ENCODE measurements around the gene TMEM72. TPM values are rescaled to one million over a fixed set of nuclear protein-coding genes. Genes with fewer than 3 reads are reported as not detected.

The TMEM72 gene
- total RNA-seq, 1 experiment from 2014 or later: not detected

DNA sequence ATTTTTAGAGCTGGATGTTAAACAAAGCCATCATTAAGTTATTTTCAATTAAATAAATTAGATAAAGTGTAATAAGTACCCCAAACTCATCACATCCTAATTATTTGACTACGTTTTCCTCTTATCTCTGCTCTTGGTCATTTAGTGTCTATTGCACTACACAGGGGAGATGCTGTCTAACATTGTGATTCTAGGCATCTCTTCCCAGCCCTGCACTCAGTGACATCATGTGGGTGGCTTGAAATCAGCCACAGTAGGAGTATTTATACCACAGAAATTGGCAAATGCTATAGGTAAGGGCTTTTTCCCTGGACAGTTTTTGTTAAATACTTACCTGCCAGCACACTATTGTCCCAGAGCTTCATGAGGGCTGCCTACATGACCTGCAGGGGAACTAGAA, 21.3 kb upstream of the TMEM72 start:
- DNase-seq (ENCODE audit: low read depth): no peak

DNA sequence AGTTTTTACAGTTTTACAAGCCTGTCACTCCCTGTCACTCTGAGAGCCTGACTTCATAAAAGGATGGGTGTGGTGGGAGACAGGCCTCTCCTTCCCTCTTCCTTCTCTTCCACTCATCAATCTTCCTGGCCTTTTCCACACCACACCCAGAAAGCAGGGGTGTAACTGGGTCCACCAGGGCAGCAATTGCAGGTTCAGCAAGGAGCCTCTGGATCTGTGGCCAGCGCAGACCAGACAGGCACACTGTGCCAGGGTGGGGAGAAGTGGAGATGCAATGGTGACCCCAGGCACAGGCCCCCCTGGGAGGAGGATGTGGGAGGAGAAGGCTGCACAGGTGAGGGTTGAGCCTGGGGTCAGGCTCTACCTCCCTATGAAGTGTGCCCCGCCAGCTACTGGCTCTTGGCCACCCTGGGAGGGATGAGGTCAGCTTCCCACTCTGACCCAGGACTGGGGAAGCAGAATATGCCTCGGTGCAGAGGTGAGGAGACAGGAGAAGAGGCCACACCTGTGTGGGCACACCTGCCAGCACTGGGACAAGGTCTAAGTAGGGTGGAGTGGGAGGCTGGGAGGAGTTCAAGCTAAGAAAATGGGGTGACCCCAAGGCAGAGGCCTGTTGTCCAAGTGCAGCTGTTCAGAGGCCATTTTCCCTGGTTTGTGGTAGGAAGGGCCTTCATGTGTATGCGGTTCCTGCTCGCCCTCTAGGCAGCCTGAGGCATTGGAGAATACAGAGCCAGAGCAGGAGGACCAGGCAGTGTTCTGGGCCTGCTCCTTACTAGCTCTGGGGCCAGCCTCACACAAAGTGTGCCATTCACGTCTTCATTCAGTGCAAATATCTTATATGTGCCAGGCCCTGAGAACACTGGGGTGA, 20.2 kb upstream of the TMEM72 start:
- no peak for DNase-seq (ENCODE audit: low read depth)

DNA sequence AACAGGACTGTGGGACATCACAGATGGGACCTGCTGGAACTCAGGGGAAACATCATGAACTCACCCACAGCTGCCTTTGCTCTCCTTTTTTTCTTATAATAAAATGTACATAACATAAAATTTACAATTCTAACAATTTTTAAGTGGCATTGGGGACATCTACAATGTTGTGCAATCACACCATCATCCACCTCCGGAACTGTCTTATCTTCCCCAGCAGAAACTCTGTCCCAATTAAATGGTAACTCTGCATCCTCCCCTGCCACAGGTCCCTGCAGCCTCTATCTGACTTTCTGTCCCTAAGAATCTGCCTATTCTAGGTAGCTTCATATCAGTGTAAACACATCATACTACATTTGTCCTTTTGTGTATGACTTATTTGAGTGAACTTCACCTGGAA, 19.4 kb upstream of the TMEM72 start:
- no peak for DNase-seq (ENCODE audit: low read depth)

DNA sequence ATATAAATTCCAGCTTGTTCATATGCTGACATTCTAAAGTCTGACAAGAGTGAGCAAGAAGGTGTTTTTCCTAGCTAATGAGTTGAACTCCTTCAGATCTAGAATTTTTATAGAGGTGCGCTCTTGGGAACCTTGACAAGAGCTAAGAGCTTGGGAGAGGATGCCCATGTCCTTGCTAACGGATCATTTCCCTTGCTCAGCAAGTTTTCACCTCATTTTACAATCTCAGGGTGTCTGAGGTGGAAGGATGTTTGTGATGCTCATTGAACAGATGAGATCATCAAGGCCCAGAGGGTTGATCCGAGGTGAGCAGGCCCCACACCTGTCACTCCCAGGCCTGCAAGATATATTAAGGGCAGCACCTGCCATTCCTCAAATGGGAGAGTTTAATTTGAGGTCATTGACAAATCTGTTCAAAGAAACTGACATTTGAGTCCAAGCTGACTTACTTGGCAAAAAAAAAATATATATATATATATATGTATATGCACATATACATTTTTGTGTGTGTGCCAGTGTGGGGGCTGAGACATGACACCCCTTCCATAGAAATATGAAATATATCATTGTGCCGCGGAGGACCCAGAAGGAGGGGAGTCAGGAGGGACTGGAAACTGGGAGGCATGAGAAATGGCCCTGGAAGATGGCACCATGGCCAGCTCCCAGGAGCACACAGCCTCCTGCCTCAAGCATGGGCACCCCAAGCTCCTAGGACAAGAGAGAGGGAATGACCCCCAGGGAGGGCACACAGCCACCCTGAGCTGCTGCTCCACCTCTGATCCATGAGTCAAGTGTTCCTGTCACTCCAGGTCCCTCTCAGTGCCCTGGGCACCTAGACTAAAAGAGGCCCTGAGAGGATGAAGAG, 17.3 kb upstream of the TMEM72 start:
- no peak for DNase-seq (ENCODE audit: low read depth)

DNA sequence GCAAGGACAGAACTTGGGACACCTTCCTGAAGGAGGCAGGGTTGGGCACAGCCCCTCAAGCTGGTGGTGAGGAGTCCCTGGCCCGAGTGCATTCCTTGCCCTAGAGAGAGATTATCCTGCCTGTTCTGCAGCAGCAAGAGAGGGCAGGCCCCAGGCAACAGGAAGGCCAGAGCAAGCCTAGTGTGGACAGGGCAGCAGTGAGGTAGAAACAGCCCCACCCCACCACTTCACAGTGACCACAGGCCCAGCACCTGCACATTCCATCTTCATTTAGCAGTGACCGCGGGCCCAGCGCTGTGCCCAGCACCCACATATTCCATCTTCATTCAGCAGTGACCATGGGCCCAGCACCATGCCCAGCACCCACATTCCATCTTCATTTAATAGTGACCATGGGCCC, 16.4 kb upstream of the TMEM72 start:
- no peak for DNase-seq (ENCODE audit: low read depth)

DNA sequence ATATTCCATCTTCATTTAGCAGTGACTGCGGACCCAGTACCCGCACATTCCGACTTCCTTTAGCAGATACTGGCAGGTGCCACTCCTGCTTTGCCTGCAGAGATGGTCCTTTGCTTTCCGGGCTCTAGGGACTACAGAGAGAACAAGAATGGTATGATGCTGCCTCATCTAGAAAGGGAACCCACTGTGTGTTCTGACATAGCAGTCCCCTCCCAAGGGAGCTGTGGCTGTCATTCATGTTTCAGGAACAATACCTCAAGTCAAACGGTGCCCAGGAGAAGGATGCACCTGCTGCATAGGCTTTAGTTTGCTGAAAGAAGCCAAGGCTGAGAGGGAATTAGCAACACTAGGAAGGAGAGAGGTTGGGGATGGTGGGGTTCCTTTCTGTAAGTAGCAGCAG, 15.9 kb upstream of the TMEM72 start:
- DNase-seq (ENCODE audit: low read depth): no peak

DNA sequence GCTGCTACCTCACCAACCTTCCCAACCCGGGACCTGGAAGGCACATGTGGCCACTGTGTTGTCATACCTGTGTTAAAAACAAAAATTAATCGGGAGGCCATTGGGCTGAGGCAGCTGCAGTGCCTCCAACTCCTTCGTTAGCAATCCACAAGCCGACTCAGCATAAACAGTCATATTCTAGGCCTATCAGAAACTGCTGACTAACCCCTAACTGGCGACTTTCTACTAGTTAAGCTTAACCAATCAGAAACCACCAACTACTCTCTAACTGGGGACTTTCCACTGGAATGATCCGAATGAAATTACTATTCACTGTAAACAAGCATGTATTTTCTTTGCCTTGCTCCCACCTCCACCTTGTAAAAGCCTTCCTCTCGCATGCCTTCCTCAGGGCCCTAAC, 14.1 kb upstream of the TMEM72 start:
- DNase-seq (ENCODE audit: low read depth): no peak

DNA sequence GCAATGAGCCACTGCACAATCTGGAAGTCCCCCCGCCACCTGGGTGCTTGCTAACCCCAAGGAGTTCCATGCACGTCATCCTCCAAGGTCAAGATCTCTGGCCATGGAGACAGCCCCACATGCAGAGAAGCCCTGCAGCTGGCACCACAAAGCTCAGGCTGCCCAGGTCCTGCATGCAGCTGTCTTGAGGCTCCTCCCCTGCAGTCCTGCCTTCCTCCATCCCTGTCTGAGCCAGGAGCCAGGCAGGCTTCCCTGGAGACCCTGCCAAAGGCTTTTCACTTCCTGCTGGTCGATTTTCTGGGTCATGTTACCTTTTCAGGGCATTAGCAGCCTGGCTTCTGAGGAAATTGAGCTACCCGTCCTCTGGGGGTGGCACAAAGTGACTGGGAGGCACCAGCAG, 12.5 kb upstream of the TMEM72 start:
- no peak for DNase-seq (ENCODE audit: low read depth)

DNA sequence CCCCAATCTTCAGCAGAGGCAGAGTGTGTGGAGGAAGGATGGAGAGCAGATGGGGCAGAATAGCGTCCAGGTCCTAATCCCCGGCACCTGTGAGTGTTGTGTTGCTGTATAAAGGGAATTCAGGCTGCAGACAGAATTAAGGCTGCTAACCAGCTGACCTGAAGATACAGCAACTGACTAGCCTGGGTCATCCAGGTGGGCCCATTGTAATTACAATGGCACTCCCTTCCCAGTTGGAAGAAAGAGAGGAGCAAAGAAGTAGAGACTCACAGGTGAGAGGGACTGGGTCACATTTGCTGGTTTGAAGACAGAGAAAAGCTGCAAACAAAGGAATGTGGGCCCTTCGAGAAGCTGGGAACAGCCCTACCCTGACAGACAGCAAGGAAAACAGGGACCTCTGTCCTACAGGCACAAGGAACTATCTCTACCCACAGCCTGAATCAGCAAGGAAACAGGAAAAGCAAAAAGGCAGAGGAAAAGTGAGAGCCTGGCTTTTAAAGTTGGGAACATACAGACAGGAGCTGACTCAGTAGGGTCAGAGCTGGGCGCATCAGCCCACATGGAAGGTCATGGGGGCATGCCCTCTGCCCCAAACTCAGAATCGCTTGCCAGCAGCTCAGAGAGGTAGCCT, 11.6 kb upstream of the TMEM72 start:
- no peak for DNase-seq (ENCODE audit: low read depth)

DNA sequence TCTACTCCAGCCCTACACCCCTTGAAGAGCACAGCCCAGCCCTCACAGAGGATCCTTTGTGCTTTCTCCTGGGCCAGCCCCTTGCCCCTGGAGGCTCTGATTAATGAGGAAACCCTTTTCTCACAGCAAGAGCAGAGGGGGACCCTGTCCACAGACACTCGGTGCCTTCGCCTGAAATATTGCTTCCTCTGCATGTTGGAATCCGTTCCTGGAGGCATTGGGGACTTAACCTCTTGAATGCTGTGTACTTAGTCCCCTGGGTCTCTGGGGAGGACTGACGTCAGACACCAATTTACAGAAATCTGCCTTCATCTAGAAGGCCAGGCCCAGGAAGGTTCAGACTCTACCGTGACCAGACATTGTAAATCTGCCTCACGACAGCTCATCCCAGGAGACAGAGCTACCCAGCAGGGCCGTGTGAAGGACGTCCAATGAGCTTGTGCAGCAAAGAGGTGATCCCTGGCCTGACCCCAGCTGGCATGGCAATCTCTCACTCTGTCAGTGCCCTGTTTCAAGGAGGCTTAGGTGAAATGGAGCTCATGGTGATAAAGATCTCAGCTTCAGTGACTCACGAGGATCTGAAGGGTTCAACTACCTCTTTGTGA, 8.1 kb upstream of the TMEM72 start:
- peak; percentile 43 for DNase-seq (ENCODE audit: low read depth)

DNA sequence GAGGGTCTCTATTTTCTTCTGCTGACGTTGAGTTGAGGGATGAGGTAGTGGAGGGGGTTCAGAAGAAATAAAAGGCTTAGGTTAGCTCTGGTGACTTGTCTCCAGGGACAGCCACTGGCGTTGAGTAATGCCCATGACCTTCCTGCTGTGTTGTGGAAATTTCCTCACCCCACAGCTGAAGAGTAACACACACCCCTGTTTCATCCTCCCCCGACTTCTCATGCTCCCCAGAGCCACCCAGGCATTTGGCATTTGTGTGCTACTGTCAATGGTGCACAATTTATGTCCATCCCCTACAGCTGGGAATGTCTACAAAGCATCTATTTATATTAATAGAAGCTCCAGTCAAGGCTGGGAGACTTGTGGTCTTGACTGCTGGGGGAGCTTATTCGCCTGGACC, 4.7 kb upstream of the TMEM72 start:
- DNase-seq (ENCODE audit: low read depth): no peak

DNA sequence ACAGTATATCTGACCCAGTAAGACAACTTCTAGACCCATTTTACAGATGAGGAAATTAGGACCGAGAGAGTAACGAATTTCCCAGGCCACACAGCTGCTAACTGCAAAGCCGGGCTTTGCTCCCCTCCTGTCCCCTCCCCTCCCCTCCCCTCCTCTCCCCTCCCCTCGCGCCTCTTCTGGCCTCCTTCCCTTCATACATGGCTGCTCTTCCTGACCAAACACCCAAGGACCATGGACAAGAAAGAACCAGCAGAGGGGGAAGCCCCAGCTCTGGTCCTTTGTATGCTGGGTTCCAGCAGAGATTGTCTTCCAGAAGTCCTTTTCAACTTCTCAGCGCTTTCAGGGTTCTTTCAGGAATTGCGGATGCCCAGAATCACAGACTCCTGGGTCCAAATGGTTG, 3.6 kb upstream of the TMEM72 start:
- no peak for DNase-seq (ENCODE audit: low read depth)

DNA sequence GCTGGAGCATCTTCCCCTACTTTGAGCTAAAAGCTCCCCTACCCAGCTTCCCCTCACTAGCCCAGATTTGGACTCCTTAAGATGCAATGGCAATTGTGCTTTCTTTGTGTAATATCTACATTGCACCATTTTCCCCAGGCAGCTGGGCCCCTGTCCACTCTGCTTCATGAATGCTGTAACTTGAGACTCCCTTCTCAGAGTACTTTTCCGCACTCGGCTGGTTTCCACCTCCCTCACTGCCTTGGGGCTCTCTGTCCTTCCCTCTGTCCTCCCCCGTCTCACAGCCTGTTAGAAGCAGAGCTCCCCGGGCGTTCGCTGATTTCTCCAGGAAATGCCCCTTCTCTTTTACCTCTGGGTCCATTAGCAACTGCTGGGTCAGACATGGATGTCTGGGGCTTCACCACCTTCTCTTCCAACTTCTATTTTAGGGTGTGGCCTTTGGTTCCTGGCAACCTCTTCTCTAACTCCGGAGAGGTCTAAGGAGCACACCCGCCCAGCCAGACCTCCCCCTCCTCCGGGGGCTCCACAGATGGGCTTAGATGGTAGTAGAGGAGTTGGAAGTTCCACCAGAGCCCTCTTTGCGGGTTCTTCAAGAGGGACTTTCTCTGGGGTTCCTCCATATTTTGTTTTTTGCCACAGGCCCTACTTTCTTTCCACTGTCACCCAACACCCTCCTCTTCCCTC, 2.9 kb upstream of the TMEM72 start:
- peak; percentile 12 for DNase-seq (ENCODE audit: low read depth)

DNA sequence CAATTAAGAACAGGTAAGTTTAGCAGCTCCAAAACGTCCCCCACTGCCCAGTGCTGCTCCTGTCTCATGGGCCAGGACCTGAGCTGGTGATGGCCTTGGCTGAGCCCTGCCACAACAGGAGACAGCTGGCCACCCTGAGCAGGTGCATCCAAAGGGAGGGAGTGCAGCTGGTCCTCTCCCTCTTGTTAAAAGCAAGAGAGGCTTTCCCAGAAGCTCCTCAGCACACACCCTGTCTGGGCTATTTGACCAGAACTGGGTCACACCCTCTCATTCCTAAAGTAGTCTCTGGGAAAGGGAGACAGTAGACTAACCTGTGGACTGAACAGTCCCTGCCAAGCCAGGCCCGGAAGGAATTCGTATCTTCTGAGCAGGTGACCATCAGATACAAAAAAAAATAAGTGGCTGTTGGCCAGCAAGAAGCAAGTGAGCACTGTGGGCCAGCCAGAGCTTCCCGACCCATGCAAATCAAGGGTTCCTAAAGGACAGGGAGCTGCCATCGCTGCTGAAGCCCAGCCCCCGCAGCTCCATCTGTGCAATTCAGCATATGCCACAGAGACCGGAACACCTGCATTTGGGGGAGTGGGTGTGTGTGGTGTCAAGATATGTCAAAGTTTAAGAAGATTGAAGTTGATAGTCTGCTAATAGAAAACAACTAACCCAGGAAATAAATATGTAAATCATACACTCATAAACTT, 2.1 kb upstream of the TMEM72 start:
- no peak for DNase-seq (ENCODE audit: low read depth)

DNA sequence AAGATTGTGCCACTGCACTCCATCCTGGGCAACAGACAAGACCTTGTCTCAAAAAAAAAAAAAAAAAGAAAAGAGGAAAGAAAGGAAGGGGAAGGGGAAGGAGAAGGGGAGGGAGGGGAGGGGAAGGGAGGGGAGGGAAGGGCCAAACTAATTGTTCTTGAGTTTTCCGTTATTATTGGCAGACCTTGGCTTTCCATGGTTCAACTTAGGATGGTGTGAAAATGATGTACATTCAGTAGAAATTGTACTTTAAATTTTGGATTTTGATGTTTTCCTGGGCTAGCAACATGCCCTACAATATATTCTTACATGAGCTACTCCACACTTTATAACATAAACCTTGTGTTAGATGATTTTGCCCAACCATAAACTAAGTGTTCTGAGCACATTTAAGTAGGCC, 1.2 kb upstream of the TMEM72 start:
- no peak for DNase-seq (ENCODE audit: low read depth)

DNA sequence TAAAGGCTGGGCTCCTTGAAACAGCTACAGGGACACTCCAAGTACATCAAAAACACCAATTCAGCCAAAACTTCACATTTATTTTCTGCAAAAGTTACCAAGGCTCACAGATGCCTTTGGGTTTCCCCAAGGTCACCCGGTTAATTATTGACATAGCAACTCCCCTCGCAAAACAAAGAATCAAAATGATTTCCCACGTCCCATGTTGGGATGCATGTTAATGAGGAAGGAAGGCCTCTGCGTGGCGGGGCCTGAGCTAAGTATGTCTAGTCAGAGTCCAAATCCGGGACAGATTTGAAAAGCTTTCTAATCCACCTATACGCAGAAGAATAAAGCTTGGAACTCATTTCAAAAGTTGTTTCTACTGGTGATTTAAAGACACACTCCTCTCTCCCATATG, 535 bp upstream of the TMEM72 start:
- no peak for DNase-seq (ENCODE audit: low read depth)

DNA sequence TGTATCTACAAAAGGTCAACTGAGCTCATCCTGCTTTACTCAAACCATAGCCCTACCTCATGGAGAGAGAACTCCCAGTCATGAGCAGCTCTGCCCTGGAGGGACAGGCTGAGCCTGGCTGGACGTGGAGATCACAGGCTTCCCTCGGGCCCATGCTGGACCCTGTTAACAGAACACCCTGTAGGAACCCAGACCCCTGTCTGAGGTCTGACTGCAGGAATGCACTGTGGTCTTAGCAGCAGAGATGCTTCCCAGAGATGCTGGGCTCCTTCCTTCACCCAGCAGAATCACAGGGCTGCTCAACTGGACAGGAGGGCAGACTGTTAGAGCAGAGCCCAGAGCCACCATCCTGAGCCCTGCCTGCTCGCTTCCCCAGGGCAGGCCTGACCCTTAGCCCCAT, 814 bp downstream of the TMEM72 start:
- no peak for DNase-seq (ENCODE audit: low read depth)

DNA sequence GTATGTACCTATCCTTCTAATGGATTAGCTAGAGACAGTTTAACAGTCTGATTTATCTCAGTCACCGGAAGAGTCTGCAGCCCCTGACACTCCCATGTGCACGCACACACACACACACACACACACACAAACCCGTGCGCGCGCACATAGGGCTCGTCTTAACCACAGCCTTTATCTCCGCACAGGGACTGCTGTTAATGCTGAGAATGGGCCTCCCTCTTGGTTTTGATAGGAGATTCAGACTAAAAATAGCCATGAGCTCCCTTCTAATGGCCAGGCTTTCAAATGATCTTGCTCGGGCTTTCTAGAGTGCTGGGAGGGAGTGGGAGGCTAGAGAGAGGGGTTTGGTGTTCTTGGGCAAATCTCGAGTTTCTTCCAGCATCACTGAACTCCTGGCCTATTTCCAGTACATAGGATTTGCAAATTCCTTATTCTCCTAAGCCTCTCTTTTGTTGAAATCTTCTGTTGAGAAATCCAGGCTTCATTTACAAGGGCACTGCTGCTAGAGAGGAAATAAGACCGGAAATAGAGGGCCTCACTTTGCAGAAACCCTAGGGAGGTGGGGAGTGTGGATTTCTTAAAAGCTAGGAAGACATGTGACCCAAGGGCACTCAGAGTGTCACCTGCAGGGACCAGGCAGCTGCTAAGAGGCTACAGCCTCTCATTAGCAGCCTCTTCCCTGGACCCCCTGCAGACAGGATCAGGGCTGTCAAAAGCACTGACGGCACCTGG, 2.4 kb downstream of the TMEM72 start:
- no peak for DNase-seq (ENCODE audit: low read depth)

DNA sequence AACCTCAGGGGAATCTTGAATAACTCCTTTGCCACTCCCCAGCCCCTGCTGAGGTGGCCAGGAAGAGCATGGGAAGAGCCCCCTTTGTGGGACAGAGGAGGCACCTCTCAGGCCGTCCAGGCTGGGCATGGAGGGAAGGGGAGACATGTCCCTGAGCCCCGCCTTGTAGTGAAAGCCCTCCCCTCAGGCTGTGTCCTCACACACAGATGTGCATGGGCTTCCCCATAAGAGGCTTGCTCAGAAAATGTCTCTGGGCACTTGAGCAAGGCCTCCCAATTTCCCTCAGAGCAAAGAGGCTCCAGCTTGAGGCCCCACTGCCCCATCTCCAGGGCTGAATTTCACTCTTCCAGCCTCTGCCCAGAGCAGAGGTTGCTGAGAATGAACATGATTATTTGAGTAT, 3.8 kb downstream of the TMEM72 start:
- no peak for DNase-seq (ENCODE audit: low read depth)

DNA sequence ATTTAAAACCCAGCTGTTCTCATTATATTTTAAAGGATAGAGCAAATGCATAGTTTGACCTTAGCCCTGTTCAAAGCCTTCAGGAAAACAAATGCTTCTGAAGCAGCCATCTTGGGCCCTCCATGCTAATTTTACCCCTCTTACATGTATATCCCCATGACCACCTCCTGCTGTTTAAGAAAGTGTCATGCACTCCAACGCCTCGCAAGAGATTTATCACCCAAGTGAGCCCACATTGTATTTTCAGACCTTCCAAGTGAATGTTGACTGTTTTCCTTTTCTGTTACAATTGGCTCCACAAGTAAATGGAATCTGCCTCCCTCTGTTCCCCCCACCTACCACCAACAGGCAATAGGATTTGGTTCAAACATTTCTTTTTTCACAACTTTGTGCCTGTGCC, 5.3 kb downstream of the TMEM72 start:
- DNase-seq (ENCODE audit: low read depth): no peak
